ENCODE measurements around the gene PLD6. TPM values are rescaled to one million over a fixed set of nuclear protein-coding genes. Genes with fewer than 3 reads are reported as not detected.

The PLD6 gene
- total RNA-seq, 2 donors from 2014 or later, result 9.5 to 26.4 TPM

GRCh38 chr17:17177176-17177575, 29.0 kb downstream of the PLD6 start:
- intact Hi-C loops (cut with DNase I), result no loop called here
- peaks cover 0 to 24% of the 10 kb centered on the region in 2 donors for H3K36me3 ChIP-seq
- H3K4me1 ChIP-seq (replicated peaks), result no peaks in the 10 kb centered on the region
- no peak overlapping the region for H3K27ac ChIP-seq
- TF ChIP-seq CTCF (IDR thresholded peaks at IDR 0.05), result no peak
- TF ChIP-seq POLR2A (IDR thresholded peaks at IDR 0.05), result no peak
- no peak for TF ChIP-seq POLR2AphosphoS5 (IDR thresholded peaks at IDR 0.05)
- H3K27me3 ChIP-seq (replicated peaks; ENCODE audit: insufficient read depth), result no peaks in the 10 kb centered on the region
- no peak for DNase-seq (ENCODE audit: low spot score)
- H3K4me3 ChIP-seq, result no peak overlapping the region
- H3K9me3 ChIP-seq, result no peaks in the 10 kb centered on the region
- whole genome bisulfite sequencing, result 91% methylated on average over 12 of the region's 12 CpGs

GRCh38 chr17:17176341-17176740, 29.8 kb downstream of the PLD6 start:
- TF ChIP-seq POLR2A (IDR thresholded peaks at IDR 0.05), result no peak
- H3K27ac ChIP-seq, result no peak overlapping the region
- no peaks in the 10 kb centered on the region for H3K4me1 ChIP-seq (replicated peaks)
- no peaks in the 10 kb centered on the region for H3K9me3 ChIP-seq
- H3K36me3 ChIP-seq, result peaks cover 0 to 24% of the 10 kb centered on the region in 2 donors
- DNase-seq (ENCODE audit: low spot score), result no peak
- intact Hi-C loops (cut with DNase I), result no loop called here
- H3K27me3 ChIP-seq (replicated peaks; ENCODE audit: insufficient read depth), result no peaks in the 10 kb centered on the region
- WGBS, result 92% methylated on average over 12 of the region's 12 CpGs
- no peak overlapping the region for H3K4me3 ChIP-seq

- Histone ChIP-seq H3K36me3 (peaks cover 0 to 24% of the 10 kb centered on the region in 2 donors), H3K9me3 (no peaks in the 10 kb centered on the region), H3K27ac (no peak overlapping the region), H3K4me3 (no peak overlapping the region), H3K4me1 (replicated peaks) (no peaks in the 10 kb centered on the region), H3K27me3 (replicated peaks; ENCODE audit: insufficient read depth) (no peaks in the 10 kb centered on the region)
- DNase-seq (ENCODE audit: low spot score), result no peak
- TF ChIP-seq POLR2AphosphoS5 (IDR thresholded peaks at IDR 0.05), result no peak
- TF ChIP-seq CTCF (IDR thresholded peaks at IDR 0.05), result no peak
- TF ChIP-seq POLR2A (IDR thresholded peaks at IDR 0.05), result no peak
- 90% methylated on average over 12 of the region's 12 CpGs for WGBS
- intact Hi-C loops (cut with DNase I), result no loop called here
Measured at GRCh38 chr17:17175917-17176316, 30.2 kb downstream of the PLD6 start.

DNA sequence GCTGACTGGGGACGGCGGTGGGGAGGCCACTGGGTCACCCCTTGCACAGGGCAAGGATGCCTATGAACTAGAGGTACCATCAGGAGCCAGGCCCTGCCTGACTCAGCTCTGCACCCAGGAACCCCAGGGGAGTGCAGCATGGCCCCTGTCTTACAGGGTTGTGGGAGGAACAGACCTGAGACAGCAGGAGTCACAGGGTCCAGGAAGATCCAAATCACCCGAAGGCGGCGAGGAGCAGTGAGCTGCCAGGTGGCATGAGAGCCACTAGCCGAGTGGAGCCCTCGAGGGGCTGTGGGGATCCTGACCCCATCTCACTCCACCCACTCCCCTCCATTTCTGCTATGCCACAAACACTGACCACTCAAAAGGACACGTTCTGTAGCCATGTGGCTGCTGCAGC, 30.8 kb downstream of the PLD6 start:
- 91% methylated on average over 8 of the region's 8 CpGs for WGBS
- intact Hi-C loops (cut with DNase I), result no loop called here

DNA sequence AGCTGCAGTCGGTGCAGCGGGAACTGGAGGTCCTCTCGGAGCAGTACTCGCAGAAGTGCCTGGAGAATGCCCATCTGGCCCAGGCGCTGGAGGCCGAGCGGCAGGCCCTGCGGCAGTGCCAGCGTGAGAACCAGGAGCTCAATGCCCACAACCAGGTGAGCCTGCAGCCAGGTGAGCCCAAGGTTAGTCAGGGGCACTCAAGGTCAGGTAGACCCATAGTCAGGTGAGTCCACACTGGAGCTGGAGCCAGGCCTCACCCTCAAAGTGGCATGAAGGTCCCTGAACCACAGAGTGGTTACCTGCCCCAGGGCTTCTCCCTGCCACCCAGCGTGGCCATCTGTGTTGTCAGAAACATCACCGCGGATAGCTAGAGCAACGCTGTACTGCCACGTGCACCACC, 32.2 kb downstream of the PLD6 start:
- Histone ChIP-seq H3K27me3 (replicated peaks; ENCODE audit: insufficient read depth) (no peaks in the 10 kb centered on the region), H3K9me3 (no peaks in the 10 kb centered on the region), H3K4me1 (replicated peaks) (no peaks in the 10 kb centered on the region), H3K4me3 (no peak overlapping the region), H3K27ac (no peak overlapping the region), H3K36me3 (peaks cover 0 to 24% of the 10 kb centered on the region in 2 donors)
- no peak for TF ChIP-seq CTCF (IDR thresholded peaks at IDR 0.05)
- TF ChIP-seq POLR2A (IDR thresholded peaks at IDR 0.05), result no peak
- TF ChIP-seq POLR2AphosphoS5 (IDR thresholded peaks at IDR 0.05), result no peak
- DNase-seq (ENCODE audit: low spot score), result no peak
- 94% methylated on average over 14 of the region's 14 CpGs for WGBS
- intact Hi-C loops (cut with DNase I), result no loop called here

More for the DNA sequence above, 30.8 kb downstream of the PLD6 start:
- no peak for DNase-seq (ENCODE audit: low spot score)
- Histone ChIP-seq H3K4me3 (no peak overlapping the region), H3K27ac (no peak overlapping the region), H3K9me3 (no peaks in the 10 kb centered on the region), H3K27me3 (replicated peaks; ENCODE audit: insufficient read depth) (no peaks in the 10 kb centered on the region), H3K36me3 (peaks cover 0 to 24% of the 10 kb centered on the region in 2 donors), H3K4me1 (replicated peaks) (no peaks in the 10 kb centered on the region)
- no peak for TF ChIP-seq POLR2A (IDR thresholded peaks at IDR 0.05)
- TF ChIP-seq CTCF (IDR thresholded peaks at IDR 0.05), result no peak
- no peak for TF ChIP-seq POLR2AphosphoS5 (IDR thresholded peaks at IDR 0.05)

Measured in prostate gland (tissue), 2 donors.